Amniotic stem cell (primary cell): Measurements from ENCODE around the gene SLC25A1.
"Not testable (repeated sequence)": the region's sequence is repeated elsewhere in the genome, so short reads cannot be mapped to it uniquely, and the experiment has no call there.

Source experiments
- DNase-seq: peaks from one replicate; lab custom pipeline; 2025; lab: John Stamatoyannopoulos, UW

The SLC25A1 gene

DNA sequence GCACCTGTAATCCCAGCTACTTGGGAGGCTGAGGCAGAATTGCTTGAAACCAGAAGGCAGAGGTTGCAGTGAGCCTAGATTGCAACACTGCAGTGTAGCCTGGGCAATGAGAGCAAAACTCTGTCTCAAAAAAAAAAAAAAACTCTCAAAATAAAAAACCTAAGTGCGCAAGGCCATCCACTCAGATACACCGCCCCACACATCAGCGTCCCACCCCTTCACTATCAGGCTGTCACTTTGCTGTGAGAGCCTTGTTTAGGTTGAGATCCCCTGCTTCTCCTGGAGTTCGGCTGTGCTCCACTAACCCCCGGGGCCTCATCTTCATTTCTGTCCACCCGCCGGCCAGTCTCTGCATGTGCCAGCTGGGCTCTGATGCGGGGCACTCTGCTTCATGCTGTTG, 12.1 kb downstream of the SLC25A1 start:
- no peak for DNase-seq

DNA sequence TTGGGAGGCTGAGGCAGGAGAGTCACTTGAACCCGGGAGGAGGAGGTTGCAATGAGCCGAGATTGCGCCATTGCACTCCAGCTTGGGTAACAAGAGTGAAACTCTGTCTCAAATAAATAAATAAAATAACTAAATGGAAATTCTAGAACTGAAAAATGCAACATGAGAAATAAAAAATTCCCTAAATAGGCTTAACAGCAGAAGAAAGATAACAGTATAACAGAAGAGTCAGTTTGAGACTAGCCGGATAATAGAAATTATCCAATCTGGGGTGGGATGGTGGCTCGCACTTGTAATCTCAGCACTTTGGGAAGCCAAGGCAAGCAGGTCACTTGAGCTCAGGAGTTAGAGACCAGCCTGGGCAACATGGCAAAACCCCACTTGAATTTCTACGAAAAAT, 14.1 kb downstream of the SLC25A1 start:
- no peak for DNase-seq

DNA sequence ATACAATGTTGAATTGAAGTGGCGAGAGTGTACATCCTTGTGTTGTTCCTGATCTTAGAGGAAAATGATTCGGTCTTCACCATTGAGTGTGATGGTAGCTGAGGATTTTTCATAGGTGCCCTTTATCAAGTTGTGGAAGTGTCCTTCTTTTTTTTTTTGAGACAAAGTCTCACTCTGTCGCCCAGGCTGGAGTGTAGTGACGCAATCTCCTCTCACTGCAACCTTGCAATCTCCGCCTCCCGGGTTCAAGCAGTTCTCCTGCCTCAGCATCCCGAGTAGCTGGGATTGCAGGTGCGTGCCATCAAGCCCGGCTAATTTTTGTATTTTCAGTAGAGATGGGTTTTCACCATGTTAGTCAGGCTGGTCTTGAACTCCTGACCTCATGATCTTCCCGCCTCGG, 19.9 kb downstream of the SLC25A1 start:
- not testable (repeated sequence) for DNase-seq

DNA sequence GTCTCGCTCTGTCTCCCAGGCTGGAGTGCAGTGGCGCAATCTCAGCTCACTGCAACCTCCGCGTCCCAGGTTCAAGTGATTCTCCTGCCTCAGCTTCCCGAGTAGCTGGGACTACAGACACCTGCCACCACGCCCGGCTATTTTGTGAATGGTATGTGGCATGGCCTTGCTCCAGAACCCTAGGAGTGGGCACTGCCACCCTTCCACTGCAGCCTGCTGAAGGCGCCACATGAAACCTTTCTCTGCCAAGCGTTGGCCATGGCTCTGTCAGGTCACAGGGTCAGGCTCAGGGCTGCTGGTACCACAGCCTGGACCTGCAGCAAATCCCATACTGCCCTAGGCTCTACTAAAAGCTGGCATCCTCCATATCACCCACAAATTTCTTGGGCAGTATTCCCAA, 22.4 kb downstream of the SLC25A1 start:
- not testable (repeated sequence) for DNase-seq

DNA sequence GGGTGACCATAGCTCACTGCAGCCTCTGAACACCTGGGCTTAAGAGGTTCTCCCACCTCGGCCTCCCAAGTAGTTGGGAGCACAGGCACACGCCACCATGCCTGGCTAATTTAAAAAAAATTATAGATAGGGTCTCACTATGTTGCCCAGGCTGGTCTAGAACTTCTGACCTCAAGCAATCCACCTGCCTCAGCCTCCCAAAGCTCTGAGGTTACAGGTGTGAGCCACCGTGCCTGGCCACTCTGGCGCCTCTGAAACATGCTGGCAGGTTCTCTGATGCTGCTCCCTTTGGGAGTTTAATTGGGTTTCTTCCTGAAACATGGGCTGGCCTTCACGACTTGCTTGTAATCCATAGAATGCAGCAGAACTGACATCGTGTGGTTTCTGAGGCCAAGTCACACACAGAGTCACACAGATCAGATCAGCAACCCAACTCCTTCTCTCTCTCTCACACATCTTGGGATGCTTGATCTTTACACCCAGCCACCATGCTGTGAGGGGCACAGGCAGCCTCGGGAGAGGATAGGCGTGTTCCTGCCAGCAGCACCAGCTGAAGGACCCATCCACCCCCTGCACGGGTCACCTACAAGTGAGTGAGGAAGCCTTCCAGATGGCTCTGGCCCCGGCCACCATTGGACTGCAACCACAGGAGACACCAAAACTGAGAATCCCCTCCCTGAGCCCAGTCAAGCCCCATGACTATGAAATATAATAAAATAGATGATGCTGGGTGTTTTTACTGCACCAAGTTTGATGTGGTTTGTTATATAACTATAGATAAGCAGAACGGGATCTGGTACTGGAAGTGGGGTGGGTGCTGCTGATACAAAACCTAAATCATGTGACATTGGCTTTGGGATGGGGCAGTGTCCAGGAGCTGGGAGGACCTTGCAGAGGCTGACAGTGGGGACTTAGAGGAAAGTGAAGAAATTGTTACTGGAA, 25.3 kb downstream of the SLC25A1 start:
- DNase-seq, result no peak

DNA sequence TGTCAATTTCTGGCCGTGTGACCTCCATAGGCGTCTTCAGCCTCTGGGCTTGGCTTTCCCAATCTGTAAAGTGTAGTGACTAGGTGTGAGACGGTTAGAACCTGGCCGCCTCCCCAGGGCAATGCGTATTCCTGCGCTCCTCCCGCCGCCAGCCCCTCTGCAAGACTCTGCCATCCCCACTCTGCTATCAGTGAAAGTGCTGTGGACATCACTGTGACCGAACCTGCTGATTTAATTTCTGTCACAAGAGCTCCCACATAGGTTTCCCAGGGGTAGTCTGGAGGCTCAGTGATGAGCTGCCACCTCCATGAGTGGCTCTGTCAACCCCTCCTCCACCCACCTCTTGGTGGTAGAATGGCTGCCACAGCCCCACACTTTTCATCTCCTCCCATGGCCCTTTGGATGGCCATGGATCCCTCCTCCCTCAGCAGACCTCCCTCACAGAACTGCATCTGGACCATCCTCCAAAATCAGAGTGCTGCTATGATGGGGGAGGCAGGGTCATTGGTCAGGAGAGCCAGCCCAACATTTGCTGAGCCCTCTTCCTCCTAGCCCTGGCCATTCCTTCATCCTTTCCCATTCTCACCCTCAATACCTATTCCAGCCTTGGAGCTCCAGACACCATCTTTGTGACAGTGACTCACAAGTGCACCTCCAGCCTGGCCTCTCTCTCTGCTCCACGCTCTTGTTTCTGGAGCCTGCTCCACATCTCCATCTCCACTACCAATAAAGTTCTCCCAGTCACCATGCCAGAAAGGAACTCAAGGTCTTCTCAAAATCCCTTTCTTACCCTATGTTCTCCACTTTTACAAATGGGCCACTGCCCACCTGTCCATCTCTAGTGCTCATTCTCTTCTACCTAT, 27.0 kb downstream of the SLC25A1 start:
- DNase-seq, result no peak

DNA sequence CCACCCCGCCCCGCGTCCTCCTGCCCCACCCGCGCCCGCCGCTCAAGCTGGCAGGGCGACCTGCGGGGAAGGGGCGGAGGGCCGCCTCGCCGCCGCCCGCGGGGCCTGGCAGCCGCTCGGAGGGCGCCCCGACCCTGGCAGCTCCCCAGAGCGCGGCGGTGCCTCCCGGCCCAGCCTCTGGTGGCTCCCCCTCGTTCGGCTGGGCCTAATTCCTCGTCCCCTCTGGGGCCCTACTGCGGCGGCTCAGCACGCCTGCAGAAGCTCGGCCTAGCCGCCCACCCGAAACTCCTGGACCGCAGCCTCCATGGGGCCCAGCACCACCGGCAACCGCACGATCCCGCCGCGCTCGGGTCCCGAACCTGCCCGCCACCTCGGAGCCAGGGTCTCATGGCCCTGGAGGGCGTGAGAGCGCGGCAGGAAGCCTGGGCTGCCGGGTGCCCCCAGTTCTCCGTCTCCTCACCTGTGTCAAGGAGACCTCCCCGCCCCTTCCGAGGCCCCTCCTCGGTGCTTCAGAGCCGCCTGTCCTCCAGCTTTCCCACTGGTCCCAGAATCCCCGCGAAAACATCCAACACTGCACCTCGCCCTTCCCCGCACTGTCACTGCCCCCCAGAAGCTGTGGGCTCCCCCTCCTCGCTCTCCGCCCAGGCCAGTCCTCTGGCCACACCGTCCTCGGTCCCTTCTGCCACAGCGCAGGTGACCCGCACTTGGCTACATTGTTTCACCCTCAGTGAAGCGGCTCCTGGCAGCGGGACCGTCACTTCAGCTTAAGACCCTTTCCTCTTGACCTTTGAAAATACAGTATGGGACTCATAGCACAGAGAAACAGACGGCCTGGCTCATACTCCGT, 27.8 kb downstream of the SLC25A1 start:
- DNase-seq, result no peak

DNA sequence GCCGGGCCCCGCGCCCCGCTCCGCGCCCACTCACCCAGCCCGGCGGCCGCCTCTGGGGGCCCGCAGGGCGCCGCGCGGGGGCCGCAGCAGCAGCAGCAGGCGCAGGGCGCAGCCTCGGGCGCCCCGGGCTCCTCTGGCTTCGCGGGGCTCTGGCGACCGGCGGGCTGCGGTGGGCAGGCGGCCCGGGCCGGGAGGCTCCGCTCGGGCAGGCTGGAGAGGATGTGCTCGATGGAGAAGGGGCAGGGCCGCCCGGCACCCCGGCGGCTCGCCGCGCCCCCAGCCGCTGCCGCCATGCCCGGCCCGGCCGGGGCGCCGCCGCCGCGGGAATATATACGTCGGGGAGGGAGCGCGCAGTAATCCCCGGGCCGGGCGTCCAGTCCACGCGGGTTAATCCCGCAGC, 28.5 kb downstream of the SLC25A1 start, which contains the start of gene GSC2:
TSS of gene GSC2 (minus strand) at position 302 of the 400 bp plus-strand sequence. CDS start at position 293, 9 bp downstream.
- no peak for DNase-seq

DNA sequence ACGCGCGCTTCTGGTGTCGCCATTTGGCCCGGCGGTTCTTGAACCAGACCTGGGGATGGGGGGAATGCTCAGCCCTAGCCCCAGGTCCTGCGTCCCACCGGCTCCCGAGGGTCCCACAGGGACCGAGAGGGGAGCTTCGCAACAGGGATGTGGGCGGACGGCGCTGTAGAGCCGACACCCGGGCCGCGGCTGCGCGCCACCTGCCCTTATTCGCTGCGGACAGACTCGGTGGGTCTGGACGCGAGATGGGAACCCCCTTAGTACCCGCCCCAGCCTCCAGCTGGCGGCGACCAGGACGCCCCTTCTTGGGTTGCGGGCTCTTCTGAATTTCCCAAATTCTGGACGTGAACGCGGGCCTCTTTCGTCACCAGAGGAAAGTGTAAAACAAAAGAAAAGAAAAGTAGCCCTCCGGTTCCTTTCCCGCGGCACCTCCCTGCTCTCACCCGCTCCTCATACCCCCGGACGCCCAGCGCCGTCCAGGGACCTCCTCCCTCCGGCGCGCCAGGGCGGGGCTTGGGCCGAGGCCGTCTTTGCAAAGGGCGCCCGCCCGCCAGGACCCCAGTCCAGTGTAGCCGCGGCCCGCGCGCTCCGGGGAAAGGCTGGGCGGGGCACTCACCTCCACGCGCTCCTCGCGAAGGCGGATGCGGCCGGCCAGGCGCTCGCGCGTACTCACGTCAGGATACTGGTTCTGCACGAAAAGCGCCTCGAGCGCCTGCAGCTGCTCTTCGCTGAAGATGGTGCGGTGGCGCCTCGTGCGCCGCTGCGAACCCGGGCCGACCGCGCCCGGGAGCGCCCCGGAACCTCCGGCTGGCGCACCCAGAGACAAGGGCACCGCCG, 29.3 kb downstream of the SLC25A1 start:
- DNase-seq, result no peak

DNA sequence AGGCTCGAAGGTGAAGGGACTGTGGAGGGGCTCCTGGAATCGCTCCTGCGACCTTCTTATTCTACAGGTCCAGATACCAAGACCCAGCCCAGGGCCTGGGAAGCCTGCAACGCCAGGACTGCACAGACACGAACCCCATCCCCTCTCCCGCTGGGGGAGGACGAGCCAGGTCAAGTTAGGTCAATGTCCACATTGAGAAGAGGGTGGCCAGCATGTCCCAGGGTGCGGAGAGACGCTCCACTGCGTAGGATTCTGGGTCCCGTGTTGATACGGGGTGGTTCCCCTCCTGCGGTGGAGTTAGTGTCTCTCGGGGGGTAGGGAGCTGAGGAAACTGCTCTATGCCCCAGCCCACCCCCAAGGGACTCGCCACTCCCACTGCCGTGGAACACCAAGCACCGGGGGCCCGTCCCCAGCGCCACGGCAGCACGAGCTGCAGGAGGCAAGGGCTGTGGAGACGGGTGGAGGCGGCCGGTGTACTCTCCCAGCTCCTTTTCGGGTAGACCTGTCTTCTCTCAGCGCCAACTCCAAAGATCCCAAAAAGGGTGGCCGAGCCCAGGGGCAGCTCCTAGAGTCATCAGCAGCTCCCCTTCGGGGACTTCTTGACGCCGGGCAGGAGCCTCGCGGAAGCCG, 30.0 kb downstream of the SLC25A1 start:
- DNase-seq, result no peak

DNA sequence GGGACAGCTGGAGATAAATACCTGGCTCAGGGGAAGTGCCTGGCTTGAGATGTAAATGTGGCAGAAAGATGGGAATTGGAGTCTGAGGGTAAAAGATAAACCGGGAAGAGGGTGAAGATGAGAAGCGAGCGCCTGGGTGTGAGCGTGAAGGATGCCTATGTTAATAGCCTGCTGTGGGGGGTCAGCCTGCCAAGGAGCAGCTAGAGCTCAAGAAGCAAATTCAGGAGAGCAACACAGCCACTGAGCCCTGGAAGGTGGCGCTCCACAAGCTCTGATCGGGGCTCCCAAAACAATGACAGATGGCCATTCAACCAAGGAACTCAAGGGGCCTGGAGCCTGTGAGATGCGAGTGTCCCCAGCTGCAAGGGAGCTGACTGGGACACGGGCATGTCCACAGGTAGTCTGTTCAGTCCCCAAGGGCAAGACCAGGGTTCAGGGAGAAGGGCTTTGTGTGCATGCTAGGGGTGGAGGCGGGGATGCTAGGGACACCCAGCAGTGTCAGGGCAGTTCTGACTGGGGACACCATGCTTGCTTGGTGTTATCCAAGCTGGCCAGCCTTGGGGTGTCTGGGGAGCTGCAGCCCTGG, 31.2 kb downstream of the SLC25A1 start:
- no peak for DNase-seq

DNA sequence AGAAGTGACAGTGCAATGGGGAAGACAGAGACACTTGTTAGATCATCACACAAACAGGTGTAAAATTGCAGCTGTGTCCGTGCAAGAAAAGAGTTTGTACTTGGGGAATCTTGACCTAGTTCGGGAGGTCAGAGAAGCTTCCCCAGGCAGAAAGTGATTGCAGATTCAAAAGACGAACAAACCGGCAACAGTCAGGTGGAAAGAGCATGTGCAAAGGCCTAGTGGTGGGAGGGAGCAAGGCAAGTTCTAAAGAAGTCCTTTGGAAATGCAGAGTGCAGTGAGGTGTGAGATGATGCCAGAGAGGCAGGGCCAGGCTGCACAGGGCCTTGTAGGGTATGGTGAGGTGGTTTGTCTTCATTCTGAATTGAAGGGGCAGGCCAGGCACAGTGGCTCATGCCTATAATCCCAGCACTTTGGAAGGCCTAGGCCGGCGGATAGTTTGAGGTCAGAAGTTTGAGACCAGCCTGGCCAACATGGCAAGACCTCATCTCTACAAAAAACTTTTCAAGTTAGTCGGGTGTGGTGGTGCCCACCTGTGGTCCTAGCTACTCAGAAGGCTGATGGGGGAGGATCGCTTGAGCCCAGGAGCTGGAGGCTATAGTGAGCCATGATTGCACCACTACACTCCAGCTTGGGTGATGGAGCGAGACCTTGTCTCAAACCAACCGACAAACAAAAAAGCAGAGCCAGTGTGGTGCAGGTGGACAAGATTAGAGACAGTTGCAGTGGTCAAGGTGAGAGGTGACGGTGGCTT, 32.1 kb downstream of the SLC25A1 start:
- DNase-seq, result no peak

DNA sequence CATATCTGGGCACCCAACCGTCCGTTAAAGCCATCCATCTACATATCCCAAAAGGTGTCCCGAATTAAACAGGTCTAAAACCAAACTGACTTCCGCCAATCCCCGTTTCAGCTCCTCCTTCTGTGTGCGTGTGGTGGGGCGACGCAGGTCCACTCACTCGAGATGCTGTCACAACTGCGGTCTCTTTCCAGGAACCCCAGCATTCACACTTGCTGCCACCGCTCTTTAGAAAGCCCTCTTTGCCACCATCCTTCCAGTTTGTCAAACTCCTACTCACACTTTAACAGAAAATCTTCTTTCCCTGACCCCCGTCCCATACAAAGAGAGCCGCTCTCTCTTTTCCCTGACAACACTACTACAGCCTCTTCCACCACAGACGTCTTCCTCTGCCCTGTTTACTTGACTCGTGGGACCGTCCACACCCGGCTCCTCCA, 34.6 kb downstream of the SLC25A1 start:
- DNase-seq, result no peak

DNA sequence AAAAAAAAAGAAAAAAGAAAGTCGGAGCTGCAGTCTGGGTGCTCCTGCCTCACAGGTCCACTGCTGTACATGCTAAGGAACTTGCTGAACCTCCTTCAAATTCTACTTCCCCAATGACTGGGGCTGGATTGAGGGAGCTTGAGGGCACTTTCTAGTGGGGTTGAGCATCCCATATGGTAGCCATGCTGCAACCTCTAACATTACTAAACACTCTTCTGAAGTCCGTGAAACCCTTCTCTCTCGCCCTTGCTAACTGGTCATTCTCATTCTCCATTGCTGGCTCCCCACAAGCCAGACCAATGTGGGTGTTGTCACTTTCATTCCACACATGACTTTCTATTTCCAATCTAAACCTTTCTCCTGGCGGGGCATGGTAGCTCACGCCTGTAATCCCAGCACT, 35.3 kb downstream of the SLC25A1 start:
- DNase-seq, result no peak

DNA sequence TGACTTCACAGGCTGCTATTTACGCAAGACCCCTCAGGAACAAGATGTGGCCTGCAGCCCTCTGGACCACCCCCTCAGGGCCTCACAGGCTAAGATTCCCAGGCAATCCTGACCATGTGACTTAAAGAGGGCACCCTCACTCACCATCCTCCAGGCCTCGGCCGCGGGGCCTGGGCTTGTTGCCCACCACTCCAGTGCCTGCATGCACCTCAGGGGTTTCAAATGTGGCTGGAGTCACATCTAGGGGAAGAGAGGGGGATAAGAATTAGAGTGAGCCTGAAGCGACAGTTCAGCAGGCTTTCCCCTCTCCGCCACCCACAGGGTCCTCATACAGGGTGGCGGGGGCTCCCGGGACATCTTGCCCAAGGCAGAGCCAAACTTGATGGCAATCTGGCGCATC, 36.1 kb downstream of the SLC25A1 start:
- DNase-seq, result no peak

DNA sequence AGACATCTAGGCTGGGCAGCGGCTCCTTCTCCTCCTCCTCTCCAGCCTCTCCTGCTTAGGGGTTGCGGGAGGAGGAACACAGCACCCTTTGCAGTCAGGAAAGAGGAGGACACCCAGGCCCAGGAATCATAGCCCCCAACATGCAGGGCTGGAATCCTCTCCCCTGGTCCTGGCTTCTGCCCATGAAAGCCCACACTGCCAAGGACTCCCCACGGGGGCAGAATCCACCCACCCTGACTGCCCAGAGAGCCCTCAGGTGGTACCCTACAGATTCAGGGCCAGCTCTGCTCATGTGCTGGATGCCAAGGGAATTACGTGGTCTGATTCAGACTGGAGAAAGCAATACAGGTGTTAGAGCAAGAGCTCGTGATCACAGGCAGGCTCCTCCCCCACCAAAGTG, 38.6 kb downstream of the SLC25A1 start:
- DNase-seq, result no peak

DNA sequence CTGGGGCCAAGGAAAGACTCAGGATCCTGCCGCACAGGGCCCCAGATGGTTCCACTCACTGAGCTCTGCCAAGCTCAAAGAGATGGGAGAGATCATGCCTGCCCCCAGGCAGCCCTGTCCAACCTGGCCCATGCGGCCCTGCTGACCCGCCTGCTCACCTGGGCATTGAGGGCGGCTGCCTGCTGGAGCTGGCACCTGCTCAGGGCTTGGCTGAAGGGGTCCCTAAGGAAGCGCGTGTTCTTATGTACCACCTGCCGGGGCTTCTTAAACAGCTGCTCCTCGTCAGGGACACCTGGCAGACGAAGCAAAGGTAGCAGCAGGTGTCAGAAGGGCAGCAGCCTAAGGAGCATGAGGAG, 39.6 kb downstream of the SLC25A1 start:
- DNase-seq, result no peak

DNA sequence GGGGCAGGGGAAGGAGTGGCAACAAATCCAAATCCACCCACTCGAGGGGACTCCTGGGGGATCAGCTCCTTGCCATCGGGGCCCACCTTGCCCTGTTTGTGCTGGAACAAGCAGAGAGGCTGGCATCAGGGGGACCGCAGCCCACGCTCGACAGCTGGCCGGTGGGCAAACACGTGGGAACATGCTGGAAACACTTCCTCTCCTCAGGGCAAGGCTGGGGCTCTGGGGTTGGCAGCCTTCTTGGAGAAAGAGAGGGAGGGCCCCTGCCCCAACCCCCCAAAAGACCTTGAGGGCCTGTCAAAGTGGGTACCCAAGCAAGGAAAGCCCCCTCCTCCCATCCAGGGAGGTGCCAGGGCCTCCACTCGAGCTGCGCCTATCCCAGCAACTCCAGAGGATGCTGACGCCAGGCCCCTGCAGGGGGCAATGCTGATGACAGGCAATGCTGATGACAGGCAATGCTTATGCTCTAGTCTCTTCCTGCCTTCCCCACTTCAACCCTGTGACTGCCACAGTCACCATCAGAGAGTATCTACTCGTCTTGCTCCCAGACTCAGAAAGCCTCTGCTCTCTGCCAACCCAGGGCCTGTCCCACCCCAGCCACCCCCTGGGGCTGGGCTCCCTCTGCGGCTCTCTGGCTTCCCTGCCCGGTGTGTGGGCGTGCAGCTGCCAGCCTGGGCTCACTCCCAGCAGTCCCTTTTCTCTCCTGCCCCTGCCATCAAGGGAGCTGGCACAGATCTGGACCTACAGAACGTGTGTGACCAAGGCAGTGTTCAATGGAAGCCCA, 40.1 kb downstream of the SLC25A1 start:
- no peak for DNase-seq
